Measurements from ENCODE around the gene GARIN5B.

DNA sequence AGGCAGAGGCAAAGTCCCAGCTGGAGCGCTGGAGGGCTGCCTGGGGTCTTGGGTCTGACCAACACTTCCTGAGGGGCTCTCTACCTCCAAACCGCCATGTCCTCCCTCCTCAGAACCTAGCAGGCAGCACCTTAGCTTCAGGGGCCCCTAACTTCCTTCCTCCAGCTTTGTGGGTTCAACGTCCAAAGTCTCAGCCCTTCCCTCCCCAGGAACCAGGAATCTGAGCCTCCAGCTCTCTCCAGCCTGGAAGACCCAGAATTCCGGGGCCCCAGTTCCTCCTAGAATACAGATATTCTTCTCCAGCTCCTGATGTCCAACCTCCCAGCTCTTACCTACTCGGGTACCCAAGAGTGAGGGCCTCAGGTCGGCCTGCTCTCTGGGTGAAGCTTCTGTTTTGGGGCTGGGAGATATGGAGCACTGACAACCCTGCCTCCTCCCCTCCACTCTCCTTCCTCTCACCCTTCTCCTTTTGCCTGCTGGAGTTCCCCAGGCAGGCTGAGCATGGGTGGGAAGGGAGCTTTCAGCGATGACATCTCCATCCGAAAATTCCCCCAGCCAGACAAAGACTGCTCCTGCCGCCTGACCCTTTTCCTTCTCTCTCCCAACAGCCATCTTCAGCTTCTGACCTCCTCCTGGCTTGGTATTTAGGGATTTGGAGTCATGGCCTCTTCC lies 41.5 kb downstream of the GARIN5B start:
- TF ChIP-seq, protein P1, sequence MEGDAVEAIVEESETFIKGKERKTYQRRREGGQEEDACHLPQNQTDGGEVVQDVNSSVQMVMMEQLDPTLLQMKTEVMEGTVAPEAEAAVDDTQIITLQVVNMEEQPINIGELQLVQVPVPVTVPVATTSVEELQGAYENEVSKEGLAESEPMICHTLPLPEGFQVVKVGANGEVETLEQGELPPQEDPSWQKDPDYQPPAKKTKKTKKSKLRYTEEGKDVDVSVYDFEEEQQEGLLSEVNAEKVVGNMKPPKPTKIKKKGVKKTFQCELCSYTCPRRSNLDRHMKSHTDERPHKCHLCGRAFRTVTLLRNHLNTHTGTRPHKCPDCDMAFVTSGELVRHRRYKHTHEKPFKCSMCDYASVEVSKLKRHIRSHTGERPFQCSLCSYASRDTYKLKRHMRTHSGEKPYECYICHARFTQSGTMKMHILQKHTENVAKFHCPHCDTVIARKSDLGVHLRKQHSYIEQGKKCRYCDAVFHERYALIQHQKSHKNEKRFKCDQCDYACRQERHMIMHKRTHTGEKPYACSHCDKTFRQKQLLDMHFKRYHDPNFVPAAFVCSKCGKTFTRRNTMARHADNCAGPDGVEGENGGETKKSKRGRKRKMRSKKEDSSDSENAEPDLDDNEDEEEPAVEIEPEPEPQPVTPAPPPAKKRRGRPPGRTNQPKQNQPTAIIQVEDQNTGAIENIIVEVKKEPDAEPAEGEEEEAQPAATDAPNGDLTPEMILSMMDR (IDR thresholded peaks at IDR 0.05), result no peak
- TF ChIP-seq POLR2AphosphoS5 (IDR thresholded peaks at IDR 0.05) (no peak), EP300 (IDR thresholded peaks at IDR 0.05) (no peak)

Data from upper lobe of left lung (tissue), 4 donors.